Right lobe of liver (tissue), 4 donors: ENCODE data around the gene GNG11.

Experiments used
- CTCF ChIP-seq, 4 donors: fragments of 200-600 bp in 3 of 4; fragments of 450-650 bp in 1 of 4; IDR thresholded peaks; one replicate each; pipeline versions ENCODE4 v1.5.1 to v1.8.0; 2016 to 2022; ENCODE audit warnings: antibody characterized with exemption in 4 of 4, mild to moderate bottlenecking in 2 of 4
- POLR2A ChIP-seq: fragments of 450-650 bp; IDR thresholded peaks from one replicate; pipeline ENCODE4 v1.6.1; 2017; ENCODE audit warnings: antibody characterized with exemption, mild to moderate bottlenecking
- donor health status: DM: no; HTN: no; CAD: no.
- donor health status: DM: no; HTN: no; CAD: no.
- donor health status: DM: no; HTN: yes; CAD: no.

GRCh38 chr7:93977211-93977950 lies 55.8 kb downstream of the GNG11 start:
- no peak for TF ChIP-seq CTCF (IDR thresholded peaks at IDR 0.05)
- TF ChIP-seq POLR2A: no peak
